ENCODE data around the gene EVPLL. TPM values are rescaled to one million over a fixed set of nuclear protein-coding genes. Genes with fewer than 3 reads are reported as not detected.

The EVPLL gene
- total RNA-seq, 1 experiment from 2014 or later = 0.61 TPM

DNA sequence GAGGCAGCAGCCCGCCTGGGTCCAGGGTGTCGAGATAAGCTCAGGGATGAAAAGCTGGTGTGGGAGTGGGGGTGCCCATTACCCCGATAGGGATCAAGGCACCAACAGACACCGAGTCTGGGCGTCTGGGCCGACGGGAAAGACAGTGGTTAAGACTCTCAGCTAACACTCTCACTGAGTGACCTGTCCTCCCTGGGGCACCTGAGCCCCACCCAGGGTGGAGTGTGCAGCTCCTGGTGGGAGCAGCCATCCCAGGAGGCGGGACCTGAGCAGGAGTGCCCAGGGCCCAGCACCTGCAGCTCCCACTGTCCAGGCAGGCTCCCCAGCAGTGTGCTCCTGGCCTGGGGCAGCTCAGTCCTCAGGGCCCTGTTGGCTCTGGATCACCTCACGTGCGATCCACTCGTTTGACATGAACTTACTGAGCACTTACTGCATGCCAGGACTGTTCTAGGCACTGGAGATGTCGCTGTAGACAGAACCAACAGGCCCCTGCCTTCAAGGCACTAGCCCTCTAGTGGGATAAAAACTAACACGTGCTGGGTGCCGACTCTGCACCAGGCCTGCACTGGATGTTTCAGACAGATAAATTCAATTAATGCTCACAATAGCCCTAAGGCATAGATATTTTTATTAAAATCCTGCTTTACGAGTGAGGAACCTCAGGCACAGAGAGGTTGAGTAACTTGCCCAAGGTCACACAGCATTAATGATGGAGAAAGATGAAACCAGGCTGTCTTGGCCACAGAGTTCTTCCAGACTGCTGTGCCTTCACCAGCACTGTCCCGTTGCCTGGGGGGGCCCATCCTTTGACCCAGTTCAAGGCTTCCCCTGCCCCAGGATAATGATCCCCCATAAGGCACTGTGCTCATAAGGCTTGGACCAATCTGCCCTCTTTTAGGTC, 1.9 kb downstream of the EVPLL start:
- Mint-ChIP-seq H3K36me3 (ENCODE audit: insufficient read depth in 1 of 3, low read depth in 3 of 3) (peaks cover 0 to 8% (median 2%) of the 10 kb centered on the region in 3 experiments; a peak in 3 of 7 replicates), H3K27me3 (ENCODE audit: low read depth) (peaks cover 10% of the 10 kb centered on the region), H3K4me3 (no peak overlapping the region), H3K27ac (no peak overlapping the region), H3K9me3 (peaks cover 5 to 6% of the 10 kb centered on the region in 2 experiments; a peak in 3 of 5 replicates), H3K4me1 (peaks cover 4 to 11% of the 10 kb centered on the region in 2 experiments; a peak in 3 of 4 replicates)
- Histone ChIP-seq H3K4me2 (ENCODE audit: insufficient read depth, insufficient read length, low read length) (no peak overlapping the region), H2AFZ (ENCODE audit: low read length) (no peak overlapping the region), H3K4me1 (ENCODE audit: insufficient read depth, low read length) (no peaks in the 10 kb centered on the region), H2BK120ac (ENCODE audit: low read depth, low read length, poor library complexity, severe bottlenecking) (no peak overlapping the region), H3K56ac (ENCODE audit: insufficient read length, low read depth, low read length) (no peak overlapping the region), H2BK20ac (ENCODE audit: low read depth, low read length, poor library complexity, severe bottlenecking) (no peak overlapping the region), H3K4ac (ENCODE audit: low read depth, low read length) (no peak overlapping the region), H3K9me3 (ENCODE audit: control insufficient read depth, low read depth, low read length) (no peaks in the 10 kb centered on the region), H3K9ac (ENCODE audit: extremely low read depth, insufficient read length, low read length) (no peak overlapping the region), H3K23ac (ENCODE audit: insufficient read length, low read depth, low read length) (no peak overlapping the region), H3K14ac (ENCODE audit: insufficient read depth, low read length) (no peak overlapping the region; the same call in 1 of the 2 replicates), H2AK5ac (ENCODE audit: insufficient read length, low read length) (no peak overlapping the region), H3K18ac (ENCODE audit: insufficient read length, low read depth, low read length) (no peak overlapping the region), H4K20me1 (ENCODE audit: control insufficient read depth, insufficient read depth, insufficient read length) (no peaks in the 10 kb centered on the region), H3K27ac (ENCODE audit: insufficient read length, low read depth, low read length) (no peak overlapping the region), H2BK15ac (ENCODE audit: low read depth, low read length) (no peak overlapping the region), H3T11ph (ENCODE audit: low read length) (no peak overlapping the region), H4K91ac (ENCODE audit: insufficient read length, low read depth, low read length) (no peak overlapping the region), H4K5ac (ENCODE audit: insufficient read length, low read depth, low read length) (no peak overlapping the region), H3K23me2 (ENCODE audit: insufficient read length, low read depth, low read length, poor library complexity, severe bottlenecking) (no peaks in the 10 kb centered on the region), H3K79me2 (ENCODE audit: insufficient read depth, low read length) (no peaks in the 10 kb centered on the region), H4K8ac (replicated peaks; ENCODE audit: insufficient read length, low read depth, low read length) (no peak overlapping the region), H3K79me1 (ENCODE audit: insufficient read depth, low read depth, low read length, poor library complexity, severe bottlenecking) (no peaks in the 10 kb centered on the region), H2BK12ac (ENCODE audit: insufficient read length, low read depth, low read length) (no peak overlapping the region), H3K27me3 (ENCODE audit: insufficient read depth, low read length) (no peaks in the 10 kb centered on the region), H2BK5ac (ENCODE audit: insufficient read length, low read length) (no peak overlapping the region)
- DNase-seq = no peak
- TF ChIP-seq, protein P1, sequence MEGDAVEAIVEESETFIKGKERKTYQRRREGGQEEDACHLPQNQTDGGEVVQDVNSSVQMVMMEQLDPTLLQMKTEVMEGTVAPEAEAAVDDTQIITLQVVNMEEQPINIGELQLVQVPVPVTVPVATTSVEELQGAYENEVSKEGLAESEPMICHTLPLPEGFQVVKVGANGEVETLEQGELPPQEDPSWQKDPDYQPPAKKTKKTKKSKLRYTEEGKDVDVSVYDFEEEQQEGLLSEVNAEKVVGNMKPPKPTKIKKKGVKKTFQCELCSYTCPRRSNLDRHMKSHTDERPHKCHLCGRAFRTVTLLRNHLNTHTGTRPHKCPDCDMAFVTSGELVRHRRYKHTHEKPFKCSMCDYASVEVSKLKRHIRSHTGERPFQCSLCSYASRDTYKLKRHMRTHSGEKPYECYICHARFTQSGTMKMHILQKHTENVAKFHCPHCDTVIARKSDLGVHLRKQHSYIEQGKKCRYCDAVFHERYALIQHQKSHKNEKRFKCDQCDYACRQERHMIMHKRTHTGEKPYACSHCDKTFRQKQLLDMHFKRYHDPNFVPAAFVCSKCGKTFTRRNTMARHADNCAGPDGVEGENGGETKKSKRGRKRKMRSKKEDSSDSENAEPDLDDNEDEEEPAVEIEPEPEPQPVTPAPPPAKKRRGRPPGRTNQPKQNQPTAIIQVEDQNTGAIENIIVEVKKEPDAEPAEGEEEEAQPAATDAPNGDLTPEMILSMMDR (conservative IDR thresholded peaks at IDR 0.05) = no peak
- no CpG with 5 or more reads among the region's 16 CpGs for WGBS (ENCODE audit: extremely low coverage, insufficient read length, low lambda C conversion rate)

Data from H9 (cell line).